Osteoblast (primary cell): ENCODE data around the gene BPIFB1. TPM values are rescaled to one million over a fixed set of nuclear protein-coding genes. Genes with fewer than 3 reads are reported as not detected.
A peak's percentile ranks its signal among the peaks of the same experiment; 100 is the strongest.

Experiments
- DNase-seq: peaks from one replicate; pipeline ENCODE4 v3.0.0; 2011; ENCODE audit warnings: low spot score, mixed read lengths; ENCODE audit not compliant: insufficient read length; ENCODE audit errors: missing footprints
- H2AFZ ChIP-seq: 2 replicates; pipeline ENCODE4 v1.6.0; 2011; ENCODE audit warnings: mild to moderate bottlenecking, low read length
- H3K27ac ChIP-seq: 2 replicates; pipeline ENCODE4 v1.5.1; 2011; ENCODE audit warnings: mild to moderate bottlenecking, low read depth, low read length, moderate library complexity
- H3K27me3 ChIP-seq: 2 replicates; pipeline ENCODE4 v1.6.0; 2012; ENCODE audit warnings: mild to moderate bottlenecking, control low read depth, inconsistent platforms, low read length, moderate library complexity; ENCODE audit not compliant: insufficient read depth
- H3K36me3 ChIP-seq: 2 replicates; pipeline ENCODE4 v1.5.1; 2011; ENCODE audit warnings: mild to moderate bottlenecking, low read length, control low read depth, moderate library complexity; ENCODE audit not compliant: insufficient read depth
- H3K4me1 ChIP-seq: 2 replicates; pipeline ENCODE4 v1.5.1; 2011; ENCODE audit warnings: mild to moderate bottlenecking, low read length, control low read depth, moderate library complexity; ENCODE audit not compliant: insufficient read depth
- H3K4me2 ChIP-seq: 2 replicates; pipeline ENCODE4 v1.6.0; 2011; ENCODE audit warnings: mild to moderate bottlenecking, low read length; ENCODE audit not compliant: insufficient read depth
- H3K4me3 ChIP-seq: fragments of 200-600 bp; sonication (generic); 3 replicates; pipeline ENCODE4 v1.5.1; 2012; ENCODE audit warnings: mild to moderate bottlenecking, low read length, inconsistent platforms; ENCODE audit not compliant: insufficient read depth
- H3K79me2 ChIP-seq: 2 replicates; pipeline ENCODE4 v1.6.0; 2012; ENCODE audit warnings: mild to moderate bottlenecking, low read length, control low read depth, inconsistent platforms; ENCODE audit not compliant: insufficient read depth
- H3K9me3 ChIP-seq: 2 replicates; pipeline ENCODE4 v1.5.1; 2011; ENCODE audit warnings: low read depth, low read length, control low read depth
- H4K20me1 ChIP-seq: 2 replicates; pipeline ENCODE4 v1.6.0; 2012; ENCODE audit warnings: mild to moderate bottlenecking, low read length, control low read depth; ENCODE audit not compliant: insufficient read depth
- CTCF ChIP-seq: IDR thresholded peaks from 2 replicates; pipeline ENCODE4 v1.5.1; 2011; ENCODE audit warnings: mild to moderate bottlenecking, low read depth, low read length, moderate library complexity; ENCODE audit errors: extremely low read depth
- total RNA-seq: library from RNA; depleted of rRNA; stranded (reverse); fragments of >200 nt; gene quantifications from 2 replicates; pipeline ENCODE4 v1.2.3, GENCODE V29; 2012

Gene BPIFB1
- total RNA-seq, 1 donor: not detected

DNA sequence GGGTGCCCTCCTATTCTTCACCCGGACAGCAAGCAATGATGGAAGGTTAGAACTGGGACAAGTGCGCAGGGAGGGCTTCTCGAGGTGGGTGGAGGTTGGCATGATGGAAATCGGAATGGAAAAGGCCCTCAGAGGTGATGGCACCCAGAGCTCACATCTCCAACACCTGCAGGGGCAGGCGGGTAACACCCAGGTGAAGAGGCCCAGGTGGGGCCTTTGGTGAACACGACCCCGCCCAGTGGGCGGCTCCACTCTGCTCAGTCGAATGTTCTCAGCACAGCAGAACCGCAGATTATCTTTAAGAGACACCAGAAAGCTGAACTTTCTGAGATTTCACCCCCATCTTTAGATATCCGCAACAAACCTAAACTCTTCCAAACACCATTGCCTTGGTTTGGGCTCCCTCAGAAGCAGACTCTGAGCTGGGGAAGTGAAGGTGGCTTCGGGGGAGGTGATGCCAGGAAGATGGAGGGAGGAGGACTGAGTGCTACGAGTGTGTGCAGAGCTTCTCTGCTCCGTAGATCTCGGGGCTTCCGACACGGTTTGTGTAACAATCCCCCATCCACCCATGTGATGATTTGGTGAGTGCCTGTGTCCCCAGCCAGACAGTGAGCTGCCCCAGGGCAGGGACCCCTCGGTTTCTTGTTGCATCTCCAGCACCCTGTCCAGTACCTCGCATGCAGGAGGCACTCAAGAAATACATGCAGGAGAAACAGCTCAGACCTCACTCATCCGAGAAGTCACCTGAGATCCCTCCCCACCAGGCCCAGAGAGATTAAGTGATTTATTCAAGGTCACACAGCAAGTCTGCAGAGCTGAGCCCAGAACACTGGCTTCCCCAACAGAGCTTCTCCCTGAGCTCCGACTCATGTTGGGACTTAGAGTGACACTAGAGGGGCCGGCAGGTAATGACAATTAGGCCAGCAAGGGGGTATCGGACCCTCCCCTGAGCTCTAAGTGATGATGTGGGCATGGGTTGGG, 45.4 kb downstream of the BPIFB1 start:
- peaks cover 48% of the 10 kb centered on the region for H3K27me3 ChIP-seq
- no peak overlapping the region for H3K4me2 ChIP-seq
- no peaks in the 10 kb centered on the region for H3K79me2 ChIP-seq
- peak; percentile 59 for DNase-seq
- H2AFZ ChIP-seq: no peak overlapping the region
- no peak overlapping the region for H3K27ac ChIP-seq
- no peak overlapping the region for H3K4me3 ChIP-seq
- TF ChIP-seq CTCF: no peak
- H3K9me3 ChIP-seq: no peaks in the 10 kb centered on the region
- no peaks in the 10 kb centered on the region for H4K20me1 ChIP-seq
- H3K4me1 ChIP-seq: no peaks in the 10 kb centered on the region
- H3K36me3 ChIP-seq: no peaks in the 10 kb centered on the region

- H2AFZ ChIP-seq: no peak overlapping the region
- no peak overlapping the region for H3K4me3 ChIP-seq
- no peaks in the 10 kb centered on the region for H3K79me2 ChIP-seq
- no peak overlapping the region for H3K4me2 ChIP-seq
- no peak overlapping the region for H3K27ac ChIP-seq
- no peaks in the 10 kb centered on the region for H4K20me1 ChIP-seq
- peaks cover 28% of the 10 kb centered on the region for H3K27me3 ChIP-seq
- no peaks in the 10 kb centered on the region for H3K36me3 ChIP-seq
- no peaks in the 10 kb centered on the region for H3K4me1 ChIP-seq
- no peaks in the 10 kb centered on the region for H3K9me3 ChIP-seq
- no peak for TF ChIP-seq CTCF
- DNase-seq: peak; percentile 46
Measured at GRCh38 chr20:33332905-33333456, 50.0 kb downstream of the BPIFB1 start.

GRCh38 chr20:33333616-33334015, 50.6 kb downstream of the BPIFB1 start:
- H3K36me3 ChIP-seq: no peaks in the 10 kb centered on the region
- TF ChIP-seq CTCF: no peak
- H3K4me3 ChIP-seq: no peak overlapping the region

DNA sequence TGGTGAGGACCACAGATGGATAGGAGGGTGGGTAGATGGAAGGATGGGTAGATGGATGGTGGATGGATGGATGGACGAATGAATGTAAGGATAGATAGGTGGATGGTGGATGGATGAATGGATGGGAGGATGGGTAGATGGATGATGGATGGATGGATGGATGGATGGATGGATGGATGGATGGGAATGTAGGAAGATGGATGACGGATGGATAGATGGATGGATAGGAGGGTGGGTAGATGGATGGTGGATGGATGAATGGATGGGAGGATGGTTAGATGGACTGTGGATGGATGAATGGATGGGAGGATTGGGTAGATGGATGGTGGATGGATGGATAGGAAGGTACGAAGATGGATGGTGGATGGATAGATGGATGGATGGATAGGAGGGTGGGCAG, 51.1 kb downstream of the BPIFB1 start:
- Histone ChIP-seq H3K79me2 (no peaks in the 10 kb centered on the region), H3K36me3 (no peaks in the 10 kb centered on the region), H3K9me3 (no peaks in the 10 kb centered on the region), H3K27me3 (peaks cover 17% of the 10 kb centered on the region), H4K20me1 (no peaks in the 10 kb centered on the region), H2AFZ (no peak overlapping the region), H3K4me3 (no peak overlapping the region), H3K27ac (no peak overlapping the region), H3K4me1 (no peaks in the 10 kb centered on the region), H3K4me2 (no peak overlapping the region)
- no peak for DNase-seq
- TF ChIP-seq CTCF: no peak

More at GRCh38 chr20:33333616-33334015, 50.6 kb downstream of the BPIFB1 start:
- peak; percentile 8 for DNase-seq
- Histone ChIP-seq H3K79me2 (no peaks in the 10 kb centered on the region), H3K4me1 (no peaks in the 10 kb centered on the region), H3K27me3 (peaks cover 22% of the 10 kb centered on the region), H3K9me3 (no peaks in the 10 kb centered on the region), H2AFZ (no peak overlapping the region), H3K27ac (no peak overlapping the region), H4K20me1 (no peaks in the 10 kb centered on the region), H3K4me2 (no peak overlapping the region)
